Endodermal cell (in vitro differentiated cells): ENCODE measurements around the gene QRICH2. TPM values are rescaled to one million over a fixed set of nuclear protein-coding genes. Genes with fewer than 3 reads are reported as not detected.
"Not testable (repeated sequence)": the region's sequence is repeated elsewhere in the genome, so short reads cannot be mapped to it uniquely, and the experiment has no call there.

Experiments
- DNase-seq: peaks from one replicate; pipeline ENCODE4 v3.0.0-alpha.2; 2017
- H3K27ac ChIP-seq: 2 replicates; pipeline ENCODE4 v1.5.1; 2013; ENCODE audit warnings: mild to moderate bottlenecking, low read depth, low read length, moderate library complexity
- H3K27me3 ChIP-seq: 2 replicates; pipeline ENCODE4 v1.6.1; 2013; ENCODE audit warnings: mild to moderate bottlenecking, low read length, moderate library complexity; ENCODE audit not compliant: insufficient read depth, control insufficient read depth, poor library complexity, severe bottlenecking
- H3K36me3 ChIP-seq: 2 replicates; pipeline ENCODE4 v1.7.0; 2013; ENCODE audit warnings: mild to moderate bottlenecking, low read length, moderate library complexity; ENCODE audit not compliant: control insufficient read depth, insufficient read depth
- H3K4me1 ChIP-seq: one replicate; pipeline ENCODE4 v1.7.0; 2013; ENCODE audit warnings: low read length; ENCODE audit not compliant: control insufficient read depth, insufficient read depth
- H3K4me3 ChIP-seq: 2 replicates; pipeline ENCODE4 v1.5.1; 2013; ENCODE audit warnings: mild to moderate bottlenecking, low read length, moderate library complexity
- H3K9ac ChIP-seq: 2 replicates; pipeline ENCODE4 v1.6.1; 2013; ENCODE audit warnings: mild to moderate bottlenecking, low read length, moderate library complexity; ENCODE audit not compliant: poor library complexity, severe bottlenecking; ENCODE audit errors: extremely low read depth
- H3K9me3 ChIP-seq: 2 replicates; pipeline ENCODE4 v1.6.1; 2013; ENCODE audit warnings: mild to moderate bottlenecking, low read length, moderate library complexity; ENCODE audit not compliant: control insufficient read depth
- H3K27ac Mint-ChIP-seq: 2 replicates; pipeline ENCODE4 v1.8.0; 2020; ENCODE audit warnings: mixed read lengths
- H3K27me3 Mint-ChIP-seq: 2 replicates; pipeline ENCODE4 v1.8.0; 2021; ENCODE audit warnings: mild to moderate bottlenecking, mixed read lengths; ENCODE audit not compliant: insufficient read depth
- H3K36me3 Mint-ChIP-seq: 2 replicates; pipeline ENCODE4 v1.8.0; 2020; ENCODE audit warnings: low read depth, mixed read lengths
- H3K4me1 Mint-ChIP-seq: 2 replicates; pipeline ENCODE4 v1.8.0; 2020; ENCODE audit warnings: mixed read lengths
- H3K4me3 Mint-ChIP-seq: 2 replicates; pipeline ENCODE4 v1.8.0; 2020; ENCODE audit warnings: mild to moderate bottlenecking, moderate library complexity, mixed read lengths
- H3K9me3 Mint-ChIP-seq: 2 replicates; pipeline ENCODE4 v1.8.0; 2020; ENCODE audit warnings: mild to moderate bottlenecking, mixed read lengths
- WGBS, 2 experiments: methylation state at CpG; one replicate each; pipeline versions ENCODE4 v1.1.5 to v1.1.7; 2013; ENCODE audit warnings: missing lambda C conversion rate in 2 of 2, mixed read lengths in 1 of 2; ENCODE audit not compliant: insufficient coverage in 1 of 2, insufficient read length in 1 of 2; 5-methylcytosine and 5-hydroxymethylcytosine counted together
- total RNA-seq, 2 donors: library from RNA; stranded (reverse); fragmentation: NEBNext Ultra II Directional in 1 of 2; extraction: Animal tissue kit (Norgen Biotek cat#: 25700) in 1 of 2; gene quantifications; 2 replicates in 1 of 2; 3 replicates in 1 of 2; pipeline ENCODE4 v1.2.1, GENCODE V29; 2021
- TF ChIP-seq, protein P1 (sequence below): fragments of 200-600 bp; sonication (generic); conservative IDR thresholded peaks from 2 replicates; pipeline ENCODE4 v1.5.0; 2021; ENCODE audit warnings: antibody characterized with exemption, mild to moderate bottlenecking

Gene QRICH2
- total RNA-seq, 2 donors from 2014 or later, result 3.5 to 5.0 TPM

DNA sequence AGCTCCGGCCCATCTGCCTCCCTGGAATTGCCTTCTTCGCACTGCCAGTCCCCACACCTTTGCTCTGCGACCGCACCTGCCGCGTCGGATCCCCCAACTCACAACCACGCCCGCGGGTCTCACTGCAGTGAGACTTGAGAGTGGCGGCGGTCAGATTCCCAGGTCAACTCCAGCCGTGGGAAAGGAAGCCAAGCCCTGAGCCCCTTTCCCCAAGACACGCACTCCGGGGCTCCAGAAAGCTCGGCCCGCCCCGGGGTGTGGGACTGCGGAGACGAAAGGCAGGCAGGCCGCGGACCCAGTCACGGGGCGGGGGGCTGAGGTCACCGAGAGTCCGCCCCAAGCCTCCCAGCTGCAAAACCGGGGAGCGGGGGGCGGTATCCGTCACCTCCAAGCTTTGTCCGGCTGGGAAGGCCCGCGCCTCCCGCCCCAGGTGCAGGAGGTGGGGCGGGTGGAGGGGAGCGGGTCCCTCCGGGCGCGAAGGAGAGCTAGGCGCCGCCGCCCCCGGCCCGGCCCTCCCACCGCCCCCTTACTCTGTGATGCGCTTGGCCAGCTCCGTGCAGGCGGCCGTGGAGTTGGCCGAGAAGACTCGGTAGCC, 45.0 kb upstream of the QRICH2 start:
- peak overlapping the region; percentile 85 for H3K27ac ChIP-seq
- H3K4me3 ChIP-seq, result peak overlapping the region; percentile 87
- Mint-ChIP-seq H3K9me3 (no peaks in the 10 kb centered on the region), H3K4me1 (peaks cover 19% of the 10 kb centered on the region), H3K4me3 (peak overlapping the region; percentile 90), H3K27ac (peak overlapping the region; percentile 89), H3K27me3 (peaks cover 2% of the 10 kb centered on the region), H3K36me3 (peaks cover 12% of the 10 kb centered on the region)
- H3K9ac ChIP-seq, result peak overlapping the region; percentile 90
- TF ChIP-seq, protein P1, sequence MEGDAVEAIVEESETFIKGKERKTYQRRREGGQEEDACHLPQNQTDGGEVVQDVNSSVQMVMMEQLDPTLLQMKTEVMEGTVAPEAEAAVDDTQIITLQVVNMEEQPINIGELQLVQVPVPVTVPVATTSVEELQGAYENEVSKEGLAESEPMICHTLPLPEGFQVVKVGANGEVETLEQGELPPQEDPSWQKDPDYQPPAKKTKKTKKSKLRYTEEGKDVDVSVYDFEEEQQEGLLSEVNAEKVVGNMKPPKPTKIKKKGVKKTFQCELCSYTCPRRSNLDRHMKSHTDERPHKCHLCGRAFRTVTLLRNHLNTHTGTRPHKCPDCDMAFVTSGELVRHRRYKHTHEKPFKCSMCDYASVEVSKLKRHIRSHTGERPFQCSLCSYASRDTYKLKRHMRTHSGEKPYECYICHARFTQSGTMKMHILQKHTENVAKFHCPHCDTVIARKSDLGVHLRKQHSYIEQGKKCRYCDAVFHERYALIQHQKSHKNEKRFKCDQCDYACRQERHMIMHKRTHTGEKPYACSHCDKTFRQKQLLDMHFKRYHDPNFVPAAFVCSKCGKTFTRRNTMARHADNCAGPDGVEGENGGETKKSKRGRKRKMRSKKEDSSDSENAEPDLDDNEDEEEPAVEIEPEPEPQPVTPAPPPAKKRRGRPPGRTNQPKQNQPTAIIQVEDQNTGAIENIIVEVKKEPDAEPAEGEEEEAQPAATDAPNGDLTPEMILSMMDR, result no peak
- H3K27me3 ChIP-seq, result no peaks in the 10 kb centered on the region
- 0 to 1% methylated on average over 1 to 51 of the region's 51 CpGs for WGBS, 2 experiments
- H3K9me3 ChIP-seq, result no peaks in the 10 kb centered on the region
- peak; percentile 79 for DNase-seq
- peaks cover 6% of the 10 kb centered on the region for H3K36me3 ChIP-seq
- no peaks in the 10 kb centered on the region for H3K4me1 ChIP-seq

DNA sequence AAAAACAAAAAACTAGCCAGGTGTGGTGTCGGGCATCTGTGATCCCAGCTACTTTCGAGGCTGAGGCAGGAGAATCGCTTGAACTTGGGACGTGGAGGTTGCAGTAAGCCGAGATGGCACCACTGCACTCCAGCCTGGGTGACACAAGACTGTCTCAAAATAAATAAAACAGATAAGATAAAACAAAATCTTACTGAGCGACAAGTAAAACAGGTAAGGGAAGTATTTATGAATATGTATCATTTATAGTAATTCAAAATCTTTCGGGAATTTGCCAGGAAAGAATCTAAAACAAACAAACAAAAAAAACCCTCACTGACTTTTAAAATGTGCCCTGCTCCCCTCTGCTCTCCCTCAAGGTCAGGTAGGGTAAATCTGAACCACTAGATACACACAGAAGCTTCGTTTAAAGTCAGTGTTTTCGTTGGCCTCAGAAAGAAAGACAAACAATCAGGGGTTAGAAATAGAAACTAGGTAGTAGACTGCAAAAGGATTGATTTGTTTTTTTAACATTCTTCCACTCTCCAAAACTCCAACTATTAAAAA, 43.5 kb upstream of the QRICH2 start:
- peaks cover 21% of the 10 kb centered on the region for H3K36me3 Mint-ChIP-seq
- Histone ChIP-seq H3K9ac (no peak overlapping the region), H3K36me3 (peaks cover 15% of the 10 kb centered on the region), H3K27me3 (no peaks in the 10 kb centered on the region), H3K4me3 (peak overlapping the region; percentile 71), H3K9me3 (no peaks in the 10 kb centered on the region), H3K4me1 (no peaks in the 10 kb centered on the region), H3K27ac (no peak overlapping the region)
- no peak overlapping the region for H3K27ac Mint-ChIP-seq
- H3K27me3 Mint-ChIP-seq, result peaks cover 2% of the 10 kb centered on the region
- no peak for DNase-seq
- H3K4me3 Mint-ChIP-seq, result peak overlapping the region; percentile 90
- TF ChIP-seq, protein P1, result no peak
- H3K4me1 Mint-ChIP-seq, result peaks cover 17% of the 10 kb centered on the region
- no peaks in the 10 kb centered on the region for H3K9me3 Mint-ChIP-seq
- 87 to 96% methylated on average over 5 to 6 of the region's 9 CpGs for WGBS, 2 experiments

DNA sequence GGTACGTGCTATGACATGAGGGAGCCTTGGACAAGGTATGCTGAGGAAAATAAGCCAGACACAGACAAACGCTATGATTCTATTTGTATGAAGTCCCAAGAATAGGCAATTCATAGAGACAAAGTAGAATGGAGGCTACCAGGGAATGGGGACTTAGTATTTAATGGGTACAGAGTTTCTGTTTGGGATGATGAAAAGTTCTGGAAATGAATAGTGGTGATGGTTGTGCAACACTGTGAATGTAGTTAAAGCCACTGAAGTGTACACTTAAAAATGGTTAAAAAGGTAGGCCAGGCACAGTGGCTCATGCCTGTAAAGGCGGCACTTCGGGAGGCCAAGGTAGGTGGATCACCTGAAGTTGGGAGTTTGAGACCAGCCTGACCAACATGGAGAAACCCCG, 42.4 kb upstream of the QRICH2 start:
- Mint-ChIP-seq H3K36me3 (peaks cover 32% of the 10 kb centered on the region), H3K27me3 (peaks cover 2% of the 10 kb centered on the region), H3K9me3 (no peaks in the 10 kb centered on the region), H3K27ac (no peak overlapping the region), H3K4me3 (no peak overlapping the region), H3K4me1 (peaks cover 17% of the 10 kb centered on the region)
- Histone ChIP-seq H3K36me3 (peaks cover 25% of the 10 kb centered on the region), H3K4me1 (no peaks in the 10 kb centered on the region), H3K9me3 (no peaks in the 10 kb centered on the region), H3K9ac (no peak overlapping the region), H3K4me3 (no peak overlapping the region), H3K27me3 (no peaks in the 10 kb centered on the region), H3K27ac (no peak overlapping the region)
- DNase-seq, result no peak
- 90 to 94% methylated on average over 4 to 5 of the region's 5 CpGs for WGBS, 2 experiments
- TF ChIP-seq, protein P1, result no peak

DNA sequence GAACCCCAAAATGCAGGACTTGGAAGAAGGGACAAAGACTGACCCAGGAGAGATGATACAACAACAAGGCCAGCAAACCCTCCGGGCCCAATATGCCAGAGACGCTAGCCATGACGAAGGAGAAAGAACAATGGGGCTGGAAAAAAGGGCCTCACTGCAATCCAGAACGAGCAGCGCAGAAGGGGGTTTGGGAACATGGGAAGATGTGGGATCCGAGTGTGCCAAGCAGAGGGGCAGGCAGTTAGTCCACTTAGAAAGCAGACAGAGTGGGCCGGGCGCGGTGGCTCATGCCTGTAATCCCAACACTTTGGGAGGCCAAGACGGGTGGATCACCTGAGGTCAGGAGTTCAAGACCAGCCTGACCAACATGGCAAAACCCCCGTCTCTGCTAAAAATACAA, 38.9 kb upstream of the QRICH2 start:
- not testable (repeated sequence) for H3K9me3 ChIP-seq, DNase-seq, H3K4me1 Mint-ChIP-seq, H3K27me3 Mint-ChIP-seq, H3K27ac Mint-ChIP-seq, H3K4me1 ChIP-seq, H3K4me3 ChIP-seq, H3K4me3 Mint-ChIP-seq, H3K9ac ChIP-seq, H3K9me3 Mint-ChIP-seq, H3K27ac ChIP-seq, H3K27me3 ChIP-seq
- peaks cover 49% of the 10 kb centered on the region for H3K36me3 Mint-ChIP-seq
- peaks cover 49% of the 10 kb centered on the region for H3K36me3 ChIP-seq
- 94 to 96% methylated on average over 11 of the region's 11 CpGs for WGBS, 2 experiments
